HepG2 (cell line): ENCODE data around the gene SEPTIN12. TPM values are rescaled to one million over a fixed set of nuclear protein-coding genes. Genes with fewer than 3 reads are reported as not detected.

Experiments used
- ASH2L ChIP-seq: fragments of 300-600, 200-600 bp; sonication (generic); IDR thresholded peaks from 2 replicates; pipeline ENCODE4 v1.7.0; 2017; ENCODE audit warnings: low read depth, mild to moderate bottlenecking, moderate library complexity, mixed read lengths, low read length; ENCODE audit not compliant: insufficient read length
- HINFP ChIP-seq: sonication (generic); formaldehyde crosslinking; IDR thresholded peaks from 2 replicates; pipeline ENCODE4 v1.4.0; 2020; ENCODE audit warnings: low read depth, mild to moderate bottlenecking, missing genetic modification reagents
- HMGXB4 ChIP-seq, 2 experiments: sonication (generic) in 1 of 2; formaldehyde crosslinking in 1 of 2; IDR thresholded peaks; 2 replicates each; pipeline versions ENCODE4 v1.4.0 to v1.6.1; 2018 to 2020; ENCODE audit warnings: missing genetic modification reagents in 2 of 2, borderline replicate concordance in 1 of 2, low read depth in 1 of 2, mild to moderate bottlenecking in 1 of 2, missing biosample characterization in 1 of 2
- KLF9 ChIP-seq: IDR thresholded peaks from 2 replicates; pipeline ENCODE4 v1.6.1; 2016; ENCODE audit warnings: low read depth
- MTF2 ChIP-seq: sonication (generic); formaldehyde crosslinking; IDR thresholded peaks from 2 replicates; pipeline ENCODE4 v1.5.0; 2020; ENCODE audit warnings: missing genetic modification reagents, borderline replicate concordance
- PPARG ChIP-seq: conservative IDR thresholded peaks from 2 replicates; pipeline ENCODE4 v1.6.1; 2016; ENCODE audit warnings: missing biosample characterization, missing genetic modification reagents
- RAD21 ChIP-seq: fragments of 450-650 bp; formaldehyde crosslinking; IDR thresholded peaks from 2 replicates; pipeline ENCODE4 v1.5.0; 2020; ENCODE audit warnings: mild to moderate bottlenecking
- SMAD9 ChIP-seq: sonication (generic); formaldehyde crosslinking; IDR thresholded peaks from 2 replicates; pipeline ENCODE4 v1.5.1; 2020; ENCODE audit warnings: mild to moderate bottlenecking, missing genetic modification reagents
- TEAD3 ChIP-seq: optimal IDR thresholded peaks from 2 replicates; pipeline ENCODE3; 2016; ENCODE audit warnings: borderline replicate concordance
- TERF1 ChIP-seq: sonication (generic); formaldehyde crosslinking; IDR thresholded peaks from 2 replicates; pipeline ENCODE4 v1.8.0; 2022; ENCODE audit warnings: mild to moderate bottlenecking, missing genetic modification reagents, moderate library complexity
- UBTF ChIP-seq: sonication (generic); formaldehyde crosslinking; IDR thresholded peaks from 2 replicates; pipeline ENCODE4 v1.4.0; 2020; ENCODE audit warnings: mild to moderate bottlenecking, missing genetic modification reagents
- ZGPAT ChIP-seq: IDR thresholded peaks from 2 replicates; pipeline ENCODE4 v1.6.1; 2016; ENCODE audit warnings: mild to moderate bottlenecking
- ZMYM2 ChIP-seq: sonication (generic); formaldehyde crosslinking; IDR thresholded peaks from 2 replicates; pipeline ENCODE4 v1.8.0; 2022; ENCODE audit warnings: mild to moderate bottlenecking, missing genetic modification reagents
- ZNF337 ChIP-seq: sonication (generic); formaldehyde crosslinking; IDR thresholded peaks from 2 replicates; pipeline ENCODE4 v1.5.1; 2020; ENCODE audit warnings: missing genetic modification reagents, low read depth, mild to moderate bottlenecking, borderline replicate concordance
- ZNF446 ChIP-seq: sonication (generic); formaldehyde crosslinking; IDR thresholded peaks from 2 replicates; pipeline ENCODE4 v1.5.0; 2020; ENCODE audit warnings: mild to moderate bottlenecking, missing genetic modification reagents
- ZNF570 ChIP-seq: sonication (generic); formaldehyde crosslinking; IDR thresholded peaks from 2 replicates; pipeline ENCODE4 v1.4.0; 2020; ENCODE audit warnings: mild to moderate bottlenecking, missing genetic modification reagents, borderline replicate concordance
- ZNF670 ChIP-seq: sonication (generic); formaldehyde crosslinking; IDR thresholded peaks from 2 replicates; pipeline ENCODE4 v1.8.0; 2022; ENCODE audit warnings: mild to moderate bottlenecking, missing genetic modification reagents, borderline replicate concordance
- ZNF781 ChIP-seq: sonication (generic); formaldehyde crosslinking; IDR thresholded peaks from 2 replicates; pipeline ENCODE4 v1.5.1; 2020; ENCODE audit warnings: borderline replicate concordance, mild to moderate bottlenecking, missing genetic modification reagents; ENCODE audit errors: not compliant biosample characterization
- ZNF879 ChIP-seq: sonication (generic); formaldehyde crosslinking; IDR thresholded peaks from 2 replicates; pipeline ENCODE4 v1.8.1; 2023; ENCODE audit warnings: missing genetic modification reagents
- polyA plus RNA-seq, 8 experiments: library from polyadenylated mRNA; depleted of rRNA in 3 of 8; stranded (reverse) in 7 of 8; unstranded in 1 of 8; fragments of >200 nt; fragmentation: Illumina TruSeq in 4 of 8; extraction: Trizol in 4 of 8; gene quantifications; 2 replicates each; pipeline versions ENCODE4 v1.2.1 to v1.2.3, GENCODE V29; 2011 to 2016; ENCODE audit warnings: low read depth in 4 of 8, missing spikeins in 1 of 8, mixed read lengths in 1 of 8; ENCODE audit not compliant: insufficient read depth in 1 of 8
- total RNA-seq, 5 experiments: library from RNA; depleted of rRNA; stranded (reverse); fragments of >200 nt; fragmentation: Illumina TruSeq; extraction: Trizol; gene quantifications; 2 replicates each; pipeline ENCODE4 v1.2.3, GENCODE V29; 2016; ENCODE audit warnings: low read depth in 1 of 5

SEPTIN12 gene
- total and polyA plus RNA-seq, 2 of the 13 experiments (the other 11 are each of a cell fraction or from before 2014, with no cell fraction given) = 0.22 TPM; not detected in 1

- TF ChIP-seq RAD21 (CRISPR knock-in tag) = no peak
- no peak for TF ChIP-seq TEAD3 (CRISPR knock-in tag)
- no peak for TF ChIP-seq KLF9 (CRISPR knock-in tag)
- TF ChIP-seq HMGXB4 (CRISPR knock-in tag; IDR thresholded peaks at IDR 0.05; ENCODE audit: borderline replicate concordance in 1 of 2, low read depth in 1 of 2) = no peak
- TF ChIP-seq MTF2 (CRISPR knock-in tag) = no peak
- no peak for TF ChIP-seq SMAD9
- TF ChIP-seq ZNF570 = no peak
- no peak for TF ChIP-seq TERF1 (CRISPR knock-in tag)
- TF ChIP-seq ZNF446 = no peak
- TF ChIP-seq PPARG = no peak
- no peak for TF ChIP-seq ZMYM2 (CRISPR knock-in tag)
- TF ChIP-seq ZNF781 (CRISPR knock-in tag) = no peak
- no peak for TF ChIP-seq ZNF670
- TF ChIP-seq ZGPAT (CRISPR knock-in tag) = 0 out of 2 replicates have a peak, but pooled peaks have one; percentile 23
- TF ChIP-seq ZNF337 (CRISPR knock-in tag) = no peak
- TF ChIP-seq UBTF = peak; percentile 69; the same call in 1 of the 2 replicates
- no peak for TF ChIP-seq ASH2L
- TF ChIP-seq HINFP = no peak
- TF ChIP-seq ZNF879 = no peak
These were observed 12.3 kb upstream of the SEPTIN12 start (continued) for GRCh38 chr16:4800290-4801041.
